SK-N-SH (cell line): ENCODE results near the gene SHH. TPM values are rescaled to one million over a fixed set of nuclear protein-coding genes. Genes with fewer than 3 reads are reported as not detected.

ENCODE experiments used
- CTCF ChIA-PET: fragments of 300-600, 350-600 bp; formaldehyde crosslinking; extraction: SDS; loops from one replicate; lab custom pipeline; 2021; lab: Yijun Ruan, JAX
- POLR2A ChIA-PET: fragments of 350-600 bp; sonication (Branson Sonifier 250); formaldehyde crosslinking; extraction: SDS; loops from one replicate; lab custom pipeline; 2020; ENCODE audit warnings: antibody characterized with exemption, inconsistent platforms; lab: Yijun Ruan, JAX
- DNase-seq: peaks from one replicate; pipeline ENCODE4 v3.0.0; 2012
- H2AFZ ChIP-seq: fragments of 200-600 bp; sonication (generic); 2 replicates; pipeline ENCODE4 v1.8.1; 2016; ENCODE audit warnings: antibody characterized with exemption, mild to moderate bottlenecking, low read depth
- H3F3A ChIP-seq: fragments of 200-600 bp; sonication (generic); replicated peaks from 2 replicates; pipeline ENCODE3; 2016; ENCODE audit warnings: antibody characterized with exemption, mild to moderate bottlenecking; ENCODE audit not compliant: insufficient read depth
- H3K27ac ChIP-seq, 2 experiments: fragments of 200-500 bp in 1 of 2; fragments of 200-600 bp in 1 of 2; sonication (Bioruptor generic) in 1 of 2; sonication (generic), shearing (Covaris generic) in 1 of 2; 2 replicates each; pipeline versions ENCODE4 v1.5.1 to v1.6.1; 2014 to 2016; ENCODE audit warnings: low read depth in 2 of 2, inconsistent platforms in 1 of 2, low read length in 1 of 2, mild to moderate bottlenecking in 1 of 2, mixed read lengths in 1 of 2
- H3K27me3 ChIP-seq: fragments of 200-600 bp; sonication (generic), shearing (Covaris generic); 2 replicates; pipeline ENCODE4 v1.6.1; 2016; ENCODE audit warnings: mixed run types; ENCODE audit not compliant: insufficient read depth
- H3K36me3 ChIP-seq, 2 experiments: fragments of 200-500 bp in 1 of 2; fragments of 200-600 bp in 1 of 2; sonication (Bioruptor generic) in 1 of 2; sonication (generic) in 1 of 2; replicated peaks in 1 of 2; 2 replicates each; pipeline versions ENCODE3 to v1.5.1; 2014 to 2016; ENCODE audit warnings: low read length in 1 of 2, mild to moderate bottlenecking in 1 of 2; ENCODE audit not compliant: insufficient read depth in 2 of 2, control insufficient read depth in 1 of 2
- H3K4me1 ChIP-seq, 2 experiments: fragments of 200-500 bp in 1 of 2; fragments of 200-600 bp in 1 of 2; sonication (Bioruptor generic) in 1 of 2; sonication (generic), shearing (Covaris generic) in 1 of 2; 2 replicates each; pipeline versions ENCODE4 v1.5.1 to v1.6.1; 2014 to 2016; ENCODE audit warnings: low read depth in 1 of 2, low read length in 1 of 2, mixed run types in 1 of 2; ENCODE audit not compliant: insufficient read depth in 2 of 2, control insufficient read depth in 1 of 2
- H3K4me2 ChIP-seq: fragments of 200-600 bp; sonication (generic), shearing (Covaris generic); 2 replicates; pipeline ENCODE4 v1.6.1; 2017; ENCODE audit warnings: mixed run types
- H3K4me3 ChIP-seq, 2 experiments: fragments of 200-500 bp in 1 of 2; fragments of 200-600 bp in 1 of 2; sonication (Bioruptor generic) in 1 of 2; sonication (generic), shearing (Covaris generic) in 1 of 2; 2 replicates each; pipeline versions ENCODE4 v1.5.1 to v1.8.1; 2014 to 2016; ENCODE audit warnings: low read depth in 2 of 2, inconsistent platforms in 1 of 2, low read length in 1 of 2, mild to moderate bottlenecking in 1 of 2, mixed read lengths in 1 of 2, moderate library complexity in 1 of 2
- H3K79me2 ChIP-seq: fragments of 200-600 bp; sonication (generic); 2 replicates; pipeline ENCODE4 v1.8.1; 2017; ENCODE audit warnings: mild to moderate bottlenecking; ENCODE audit not compliant: insufficient read depth
- H3K9ac ChIP-seq: fragments of 200-600 bp; sonication (generic); 2 replicates; pipeline ENCODE4 v1.6.1; 2017; ENCODE audit warnings: mixed run types
- H3K9me2 ChIP-seq: fragments of 200-600 bp; sonication (generic); 2 replicates; pipeline ENCODE4 v1.6.1; 2017; ENCODE audit warnings: mixed run types
- H3K9me3 ChIP-seq: fragments of 200-600 bp; sonication (generic); 2 replicates; pipeline ENCODE4 v1.6.1; 2017; ENCODE audit warnings: mixed run types, mild to moderate bottlenecking, moderate library complexity
- H4K20me1 ChIP-seq: fragments of 200-600 bp; sonication (generic); 2 replicates; pipeline ENCODE4 v1.6.1; 2017; ENCODE audit warnings: mild to moderate bottlenecking, mixed run types; ENCODE audit not compliant: insufficient read depth
- FOXJ3 ChIP-seq: sonication (generic); formaldehyde crosslinking; IDR thresholded peaks from 2 replicates; pipeline ENCODE4 v1.5.1; 2020; ENCODE audit warnings: mild to moderate bottlenecking, missing genetic modification reagents
- GABPA ChIP-seq: IDR thresholded peaks from 2 replicates; pipeline ENCODE4 v1.4.0; 2012; ENCODE audit warnings: low read depth, mild to moderate bottlenecking
- GATA2 ChIP-seq: sonication (generic); formaldehyde crosslinking; IDR thresholded peaks from 2 replicates; pipeline ENCODE4 v1.5.0; 2020; ENCODE audit warnings: mild to moderate bottlenecking, missing genetic modification reagents
- MEF2A ChIP-seq: IDR thresholded peaks from 2 replicates; pipeline ENCODE4 v1.4.0; 2012; ENCODE audit warnings: low read depth, borderline replicate concordance
- NRF1 ChIP-seq: IDR thresholded peaks from 2 replicates; pipeline ENCODE4 v1.6.1; 2012; ENCODE audit warnings: low read depth, mild to moderate bottlenecking, low read length
- RAD21 ChIP-seq: IDR thresholded peaks from 2 replicates; pipeline ENCODE4 v1.6.1; 2012; ENCODE audit warnings: mild to moderate bottlenecking, low read length
- RFX5 ChIP-seq: IDR thresholded peaks from 2 replicates; pipeline ENCODE4 v1.6.1; 2012; ENCODE audit warnings: mild to moderate bottlenecking, improper control_type of control experiment, low read length
- RXRA ChIP-seq: IDR thresholded peaks from 2 replicates; pipeline ENCODE4 v1.4.0; 2012; ENCODE audit warnings: low read depth, mild to moderate bottlenecking, borderline replicate concordance
- SIN3A ChIP-seq: IDR thresholded peaks from 2 replicates; pipeline ENCODE4 v1.6.1; 2012; ENCODE audit warnings: low read depth, mild to moderate bottlenecking, low read length, moderate library complexity, borderline replicate concordance
- SMC3 ChIP-seq: IDR thresholded peaks from 2 replicates; pipeline ENCODE4 v1.6.1; 2012; ENCODE audit warnings: low read depth, low read length, improper control_type of control experiment
- TAF1 ChIP-seq: IDR thresholded peaks from 2 replicates; pipeline ENCODE4 v1.6.1; 2012; ENCODE audit warnings: low read depth, mild to moderate bottlenecking, low read length, moderate library complexity, borderline replicate concordance
- TEAD4 ChIP-seq: IDR thresholded peaks from 2 replicates; pipeline ENCODE4 v1.4.0; 2012; ENCODE audit warnings: mild to moderate bottlenecking, borderline replicate concordance; ENCODE audit not compliant: insufficient read depth
- WGBS: methylation state at CpG from one replicate; pipeline ENCODE4 v1.1.6; 2017; ENCODE audit warnings: low lambda C conversion rate; 5-methylcytosine and 5-hydroxymethylcytosine counted together
- polyA plus RNA-seq, 3 experiments: library from polyadenylated mRNA; depleted of rRNA; stranded (reverse); fragments of >200 nt; gene quantifications; 2 replicates each; pipeline ENCODE4 v1.2.3, GENCODE V29; 2012
- TF ChIP-seq, protein P1 (sequence below): IDR thresholded peaks from 2 replicates; pipeline ENCODE4 v1.4.0; 2012; ENCODE audit warnings: low read depth
- TF ChIP-seq, protein P2 (sequence below): fragments of 200-600 bp; sonication (generic); IDR thresholded peaks from 2 replicates; pipeline ENCODE4 v1.6.1; 2017; ENCODE audit warnings: antibody characterized with exemption, mild to moderate bottlenecking, moderate library complexity
- TF ChIP-seq, protein P3 (sequence below): fragments of 150-350 bp; IDR thresholded peaks from 2 replicates; pipeline ENCODE4 v1.6.1; 2017; ENCODE audit warnings: antibody characterized with exemption, low read length, low read depth, borderline replicate concordance
- TF ChIP-seq, protein P4 (sequence below): IDR thresholded peaks from 2 replicates; pipeline ENCODE4 v1.6.1; 2012; ENCODE audit warnings: mild to moderate bottlenecking, low read depth, low read length, moderate library complexity

Gene SHH
- polyA plus RNA-seq, 1 of the 3 experiments (the other 2 are of a cell fraction): not detected

DNA sequence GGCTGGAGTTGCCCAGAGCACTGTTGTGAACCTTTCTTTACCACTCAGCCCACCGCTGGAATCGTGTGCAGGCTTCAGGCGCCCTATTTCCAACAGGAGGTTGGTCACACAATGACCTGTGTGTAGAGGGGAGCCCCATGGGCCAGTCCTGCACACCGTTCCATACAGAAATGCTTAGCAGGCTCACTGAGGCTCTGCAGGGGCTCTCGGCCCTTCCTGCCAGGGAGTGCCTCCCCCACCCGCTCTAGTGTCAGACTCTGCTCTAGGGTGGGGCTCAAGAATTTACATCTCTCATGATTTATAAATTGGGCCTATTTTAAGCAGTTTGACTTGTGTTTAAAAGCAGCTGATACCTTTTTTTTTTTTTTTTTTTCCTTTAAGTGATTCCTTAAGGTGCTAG, 42.0 kb downstream of the SHH start:
- peaks cover 9% of the 10 kb centered on the region for H3F3A ChIP-seq
- no peaks in the 10 kb centered on the region for H3K9me3 ChIP-seq
- H3K36me3 ChIP-seq: peaks cover 43 to 86% of the 10 kb centered on the region in 2 experiments
- peaks cover 0 to 8% of the 10 kb centered on the region in 2 experiments; a peak in 1 of 4 replicates for H3K4me1 ChIP-seq
- H3K27ac ChIP-seq: no peak overlapping the region
- WGBS: 93% methylated on average over 6 of the region's 6 CpGs
- no peak overlapping the region for H2AFZ ChIP-seq
- H3K4me3 ChIP-seq: no peak overlapping the region
- ChIA-PET POLR2A (no interaction called here), CTCF (interaction anchor here (0.5 to 6.3 kb wide), 5 partner anchors 26 to 173 kb away, joined by 3 to 56 read pairs (median 4); no protein-coding TSS in a partner anchor)
- no peak overlapping the region for H3K4me2 ChIP-seq
- H3K9ac ChIP-seq: no peak overlapping the region
- TF ChIP-seq SMC3: no peak
- no peak for TF ChIP-seq GABPA
- TF ChIP-seq, protein P1, sequence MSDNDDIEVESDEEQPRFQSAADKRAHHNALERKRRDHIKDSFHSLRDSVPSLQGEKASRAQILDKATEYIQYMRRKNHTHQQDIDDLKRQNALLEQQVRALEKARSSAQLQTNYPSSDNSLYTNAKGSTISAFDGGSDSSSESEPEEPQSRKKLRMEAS: no peak
- TF ChIP-seq MEF2A: no peak
- TF ChIP-seq RXRA: no peak
- no peak for TF ChIP-seq RAD21
- no peak for TF ChIP-seq TAF1
- no peak for TF ChIP-seq SIN3A
- TF ChIP-seq NRF1: no peak
- TF ChIP-seq RFX5: no peak
- TF ChIP-seq, protein P2, sequence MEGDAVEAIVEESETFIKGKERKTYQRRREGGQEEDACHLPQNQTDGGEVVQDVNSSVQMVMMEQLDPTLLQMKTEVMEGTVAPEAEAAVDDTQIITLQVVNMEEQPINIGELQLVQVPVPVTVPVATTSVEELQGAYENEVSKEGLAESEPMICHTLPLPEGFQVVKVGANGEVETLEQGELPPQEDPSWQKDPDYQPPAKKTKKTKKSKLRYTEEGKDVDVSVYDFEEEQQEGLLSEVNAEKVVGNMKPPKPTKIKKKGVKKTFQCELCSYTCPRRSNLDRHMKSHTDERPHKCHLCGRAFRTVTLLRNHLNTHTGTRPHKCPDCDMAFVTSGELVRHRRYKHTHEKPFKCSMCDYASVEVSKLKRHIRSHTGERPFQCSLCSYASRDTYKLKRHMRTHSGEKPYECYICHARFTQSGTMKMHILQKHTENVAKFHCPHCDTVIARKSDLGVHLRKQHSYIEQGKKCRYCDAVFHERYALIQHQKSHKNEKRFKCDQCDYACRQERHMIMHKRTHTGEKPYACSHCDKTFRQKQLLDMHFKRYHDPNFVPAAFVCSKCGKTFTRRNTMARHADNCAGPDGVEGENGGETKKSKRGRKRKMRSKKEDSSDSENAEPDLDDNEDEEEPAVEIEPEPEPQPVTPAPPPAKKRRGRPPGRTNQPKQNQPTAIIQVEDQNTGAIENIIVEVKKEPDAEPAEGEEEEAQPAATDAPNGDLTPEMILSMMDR: no peak
- no peak for TF ChIP-seq FOXJ3 (CRISPR knock-in tag)
- H3K27me3 ChIP-seq: no peaks in the 10 kb centered on the region
- DNase-seq: no peak
- no peaks in the 10 kb centered on the region for H3K9me2 ChIP-seq
- peaks cover 20% of the 10 kb centered on the region for H4K20me1 ChIP-seq
- H3K79me2 ChIP-seq: no peaks in the 10 kb centered on the region; the same call in 1 of the 2 replicates

DNA sequence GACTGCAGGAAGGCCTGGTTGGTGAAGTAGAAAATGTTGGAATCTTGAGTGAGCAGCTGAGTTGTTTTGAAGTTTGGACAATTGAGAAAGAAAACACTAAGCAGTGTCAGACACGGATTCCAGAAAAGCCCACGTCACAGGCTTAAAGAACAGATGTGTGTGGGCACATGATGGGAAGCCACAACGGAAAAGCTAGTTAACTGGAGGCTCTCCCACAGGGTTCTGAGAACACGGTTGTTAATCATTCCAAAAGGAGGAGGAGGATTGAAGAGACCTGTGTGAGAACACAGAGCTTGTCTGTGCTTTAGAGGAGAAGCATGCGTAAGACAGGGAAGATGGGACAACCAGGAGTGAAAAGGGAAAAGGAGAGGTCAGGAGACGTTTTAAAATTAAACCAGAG, 42.6 kb downstream of the SHH start:
- Histone ChIP-seq H2AFZ (no peak overlapping the region), H3K4me3 (no peak overlapping the region), H3K79me2 (no peaks in the 10 kb centered on the region; the same call in 1 of the 2 replicates), H3K4me1 (peaks cover 0 to 8% of the 10 kb centered on the region in 2 experiments; a peak in 1 of 4 replicates), H3K36me3 (peaks cover 39 to 86% of the 10 kb centered on the region in 2 experiments), H3K27ac (no peak overlapping the region), H3K9me2 (no peaks in the 10 kb centered on the region), H3K4me2 (no peak overlapping the region), H3K9me3 (no peaks in the 10 kb centered on the region), H3K9ac (no peak overlapping the region), H3K27me3 (no peaks in the 10 kb centered on the region), H4K20me1 (peaks cover 20% of the 10 kb centered on the region), H3F3A (peaks cover 9% of the 10 kb centered on the region)
- ChIA-PET POLR2A (no interaction called here), CTCF (interaction anchor here (0.5 to 6.3 kb wide), 6 partner anchors 26 to 994 kb away, joined by 3 to 56 read pairs (median 4); no protein-coding TSS in a partner anchor)
- WGBS: 94% methylated on average over 6 of the region's 6 CpGs
- no peak for DNase-seq
- TF ChIP-seq GATA2 (CRISPR knock-in tag) (no peak), TEAD4 (no peak), SMC3 (no peak), GABPA (no peak), SIN3A (no peak)
- TF ChIP-seq, protein P3, sequence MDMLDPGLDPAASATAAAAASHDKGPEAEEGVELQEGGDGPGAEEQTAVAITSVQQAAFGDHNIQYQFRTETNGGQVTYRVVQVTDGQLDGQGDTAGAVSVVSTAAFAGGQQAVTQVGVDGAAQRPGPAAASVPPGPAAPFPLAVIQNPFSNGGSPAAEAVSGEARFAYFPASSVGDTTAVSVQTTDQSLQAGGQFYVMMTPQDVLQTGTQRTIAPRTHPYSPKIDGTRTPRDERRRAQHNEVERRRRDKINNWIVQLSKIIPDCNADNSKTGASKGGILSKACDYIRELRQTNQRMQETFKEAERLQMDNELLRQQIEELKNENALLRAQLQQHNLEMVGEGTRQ: no peak
- TF ChIP-seq, protein P2: no peak
- TF ChIP-seq, protein P4, sequence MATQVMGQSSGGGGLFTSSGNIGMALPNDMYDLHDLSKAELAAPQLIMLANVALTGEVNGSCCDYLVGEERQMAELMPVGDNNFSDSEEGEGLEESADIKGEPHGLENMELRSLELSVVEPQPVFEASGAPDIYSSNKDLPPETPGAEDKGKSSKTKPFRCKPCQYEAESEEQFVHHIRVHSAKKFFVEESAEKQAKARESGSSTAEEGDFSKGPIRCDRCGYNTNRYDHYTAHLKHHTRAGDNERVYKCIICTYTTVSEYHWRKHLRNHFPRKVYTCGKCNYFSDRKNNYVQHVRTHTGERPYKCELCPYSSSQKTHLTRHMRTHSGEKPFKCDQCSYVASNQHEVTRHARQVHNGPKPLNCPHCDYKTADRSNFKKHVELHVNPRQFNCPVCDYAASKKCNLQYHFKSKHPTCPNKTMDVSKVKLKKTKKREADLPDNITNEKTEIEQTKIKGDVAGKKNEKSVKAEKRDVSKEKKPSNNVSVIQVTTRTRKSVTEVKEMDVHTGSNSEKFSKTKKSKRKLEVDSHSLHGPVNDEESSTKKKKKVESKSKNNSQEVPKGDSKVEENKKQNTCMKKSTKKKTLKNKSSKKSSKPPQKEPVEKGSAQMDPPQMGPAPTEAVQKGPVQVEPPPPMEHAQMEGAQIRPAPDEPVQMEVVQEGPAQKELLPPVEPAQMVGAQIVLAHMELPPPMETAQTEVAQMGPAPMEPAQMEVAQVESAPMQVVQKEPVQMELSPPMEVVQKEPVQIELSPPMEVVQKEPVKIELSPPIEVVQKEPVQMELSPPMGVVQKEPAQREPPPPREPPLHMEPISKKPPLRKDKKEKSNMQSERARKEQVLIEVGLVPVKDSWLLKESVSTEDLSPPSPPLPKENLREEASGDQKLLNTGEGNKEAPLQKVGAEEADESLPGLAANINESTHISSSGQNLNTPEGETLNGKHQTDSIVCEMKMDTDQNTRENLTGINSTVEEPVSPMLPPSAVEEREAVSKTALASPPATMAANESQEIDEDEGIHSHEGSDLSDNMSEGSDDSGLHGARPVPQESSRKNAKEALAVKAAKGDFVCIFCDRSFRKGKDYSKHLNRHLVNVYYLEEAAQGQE: no peak
- TF ChIP-seq, protein P1: no peak
